Ecto neural progenitor cell (in vitro differentiated cells): ENCODE results near the gene FAU.
"Not testable (repeated sequence)": the region's sequence is repeated elsewhere in the genome, so short reads cannot be mapped to it uniquely, and the experiment has no call there.

Experiments
- DNase-seq: peaks from one replicate; pipeline ENCODE4 v3.0.0-alpha.2; 2018; ENCODE audit warnings: low spot score

FAU gene

GRCh38 chr11:65119670-65119995 is 2.3 kb downstream of the FAU start:
- DNase-seq = no peak

- not testable (repeated sequence) for DNase-seq
Observed at GRCh38 chr11:65118891-65119669, 2.9 kb downstream of the FAU start.

- no peak for DNase-seq
Observed at GRCh38 chr11:65118097-65118837, 3.7 kb downstream of the FAU start.

- peak; percentile 99 for DNase-seq
Observed at GRCh38 chr11:65117206-65118096, 4.5 kb downstream of the FAU start, which contains the start of gene ZNHIT2. ZNHIT2 (minus strand) TSS chr11:65117701; CDS start chr11:65117653, 48 bp downstream.

- peak; percentile 47 for DNase-seq
Observed at GRCh38 chr11:65116370-65117205, 5.3 kb downstream of the FAU start.

- DNase-seq = peak; percentile 45
Observed at GRCh38 chr11:65115361-65116082, 6.4 kb downstream of the FAU start.

- peak; percentile 43 for DNase-seq
Observed at GRCh38 chr11:65114538-65115171, 7.3 kb downstream of the FAU start.

GRCh38 chr11:65113839-65114238 is 8.1 kb downstream of the FAU start:
- no peak for DNase-seq

- DNase-seq = no peak
Observed at GRCh38 chr11:65113361-65113756, 8.6 kb downstream of the FAU start.

GRCh38 chr11:65112546-65113360 is 9.2 kb downstream of the FAU start:
- peak; percentile 65 for DNase-seq

- peak; percentile 97 for DNase-seq
Observed at GRCh38 chr11:65111744-65112545, 10.0 kb downstream of the FAU start, which contains the start of gene TM7SF2. TM7SF2 (plus strand) TSS chr11:65111872; CDS start chr11:65112016, 144 bp downstream.

- DNase-seq = no peak
Observed at GRCh38 chr11:65111159-65111743, 10.7 kb downstream of the FAU start.

GRCh38 chr11:65110354-65110861 is 11.5 kb downstream of the FAU start:
- DNase-seq = peak; percentile 92

- DNase-seq = peak; percentile 44
Observed at GRCh38 chr11:65109231-65110198, 12.4 kb downstream of the FAU start.

GRCh38 chr11:65108469-65109123 is 13.3 kb downstream of the FAU start:
- DNase-seq = no peak
